Left ventricle myocardium inferior (tissue), 1 donor: ENCODE measurements around the gene EEF1AKMT3. TPM values are rescaled to one million over a fixed set of nuclear protein-coding genes. Genes with fewer than 3 reads are reported as not detected.
A peak's percentile ranks its signal among the peaks of the same experiment; 100 is the strongest.

ENCODE experiments used
- DNase-seq: peaks from one replicate; pipeline ENCODE4 v3.0.0-alpha.2; 2020
- H3K27ac ChIP-seq: fragments of 200-600 bp; replicated peaks from 2 replicates; pipeline ENCODE4 v1.8.0; 2021
- H3K27me3 ChIP-seq: fragments of 200-600 bp; 2 replicates; pipeline ENCODE4 v1.8.0; 2021; ENCODE audit warnings: low read depth
- H3K36me3 ChIP-seq: fragments of 200-600 bp; 2 replicates; pipeline ENCODE4 v1.8.0; 2021
- H3K4me1 ChIP-seq: fragments of 200-600 bp; 2 replicates; pipeline ENCODE4 v1.8.0; 2021
- H3K4me3 ChIP-seq: fragments of 200-600 bp; 2 replicates; pipeline ENCODE4 v1.8.0; 2021; ENCODE audit warnings: mild to moderate bottlenecking, moderate library complexity
- H3K9me3 ChIP-seq: fragments of 200-600 bp; replicated peaks from 2 replicates; pipeline ENCODE4 v1.8.0; 2021
- CTCF ChIP-seq: fragments of 200-600 bp; IDR thresholded peaks from 2 replicates; pipeline ENCODE4 v1.8.0; 2021; ENCODE audit warnings: antibody characterized with exemption, mild to moderate bottlenecking, borderline replicate concordance
- intact Hi-C: fragments of 100-400 bp; cut with micrococcal nuclease; formaldehyde crosslinking; loops from one replicate; pipeline ENCODE4 v1.11.0; 2022
- total RNA-seq: library from RNA; stranded (reverse); fragmentation: NEBNext Ultra II Directional; extraction: Animal tissue kit (Norgen Biotek cat#: 25700); gene quantifications from one replicate; pipeline ENCODE4 v1.2.1, GENCODE V29; 2021
- donor health status: DM: no; HTN: yes; CAD: no; lungs with severe emphysema.

EEF1AKMT3 gene
- total RNA-seq, 1 donor from 2014 or later: 0.99 TPM

GRCh38 chr12:57764662-57765002 is 7.8 kb upstream of the EEF1AKMT3 start:
- H3K4me1 ChIP-seq: peaks cover 30% of the 10 kb centered on the region
- H3K27me3 ChIP-seq: peaks cover 55% of the 10 kb centered on the region
- peak overlapping the region; percentile 62 for H3K4me3 ChIP-seq
- intact Hi-C loops: no loop called here
- DNase-seq: no peak
- no peak for TF ChIP-seq CTCF
- no peaks in the 10 kb centered on the region for H3K9me3 ChIP-seq
- peaks cover 7% of the 10 kb centered on the region for H3K36me3 ChIP-seq
- no peak overlapping the region for H3K27ac ChIP-seq

GRCh38 chr12:57765003-57765697 is 7.3 kb upstream of the EEF1AKMT3 start:
- Histone ChIP-seq H3K36me3 (peaks cover 11% of the 10 kb centered on the region), H3K27me3 (peaks cover 55% of the 10 kb centered on the region), H3K27ac (no peak overlapping the region), H3K9me3 (no peaks in the 10 kb centered on the region), H3K4me3 (peak overlapping the region; percentile 62), H3K4me1 (peaks cover 30% of the 10 kb centered on the region)
- intact Hi-C loops: no loop called here
- DNase-seq: peak; percentile 34
- peak; percentile 37 for TF ChIP-seq CTCF

DNA sequence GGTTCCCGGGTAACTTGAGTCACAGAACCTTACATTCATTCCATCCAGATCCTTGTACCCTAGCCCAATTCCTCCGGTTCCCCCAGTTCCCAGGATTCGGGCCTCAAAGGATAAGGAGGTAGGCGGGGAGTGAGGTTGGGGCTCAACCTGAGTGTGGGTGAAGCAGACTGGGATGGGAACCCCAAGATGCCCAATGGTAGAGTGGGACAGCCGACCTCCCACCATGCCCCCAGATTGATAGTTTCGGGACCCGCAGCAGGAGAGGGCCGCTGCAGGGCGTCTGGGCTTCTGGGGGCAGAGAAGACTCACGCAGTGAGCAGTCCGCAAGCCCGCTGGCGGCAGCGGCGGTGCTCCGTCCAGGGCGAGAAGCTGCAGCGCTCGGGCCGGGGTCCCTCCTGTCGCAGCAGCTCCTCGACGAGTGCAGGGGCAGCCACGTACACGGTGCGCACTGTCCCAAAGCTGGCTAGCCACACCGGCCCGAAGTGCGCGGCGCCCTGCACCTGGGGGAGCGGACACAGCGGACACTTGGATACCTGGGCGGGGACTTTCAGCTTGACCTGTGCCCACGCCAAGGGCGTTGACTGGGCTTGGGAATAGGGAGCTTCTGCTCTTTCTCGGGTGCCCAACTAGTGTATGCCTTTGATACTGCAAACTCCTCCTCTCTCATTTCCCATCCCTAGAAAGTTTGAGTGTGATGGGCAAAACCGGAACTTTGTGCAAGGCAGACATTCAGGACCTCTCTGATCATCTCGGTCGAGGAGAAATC is 6.5 kb upstream of the EEF1AKMT3 start:
- H3K27me3 ChIP-seq: peaks cover 55% of the 10 kb centered on the region

DNA sequence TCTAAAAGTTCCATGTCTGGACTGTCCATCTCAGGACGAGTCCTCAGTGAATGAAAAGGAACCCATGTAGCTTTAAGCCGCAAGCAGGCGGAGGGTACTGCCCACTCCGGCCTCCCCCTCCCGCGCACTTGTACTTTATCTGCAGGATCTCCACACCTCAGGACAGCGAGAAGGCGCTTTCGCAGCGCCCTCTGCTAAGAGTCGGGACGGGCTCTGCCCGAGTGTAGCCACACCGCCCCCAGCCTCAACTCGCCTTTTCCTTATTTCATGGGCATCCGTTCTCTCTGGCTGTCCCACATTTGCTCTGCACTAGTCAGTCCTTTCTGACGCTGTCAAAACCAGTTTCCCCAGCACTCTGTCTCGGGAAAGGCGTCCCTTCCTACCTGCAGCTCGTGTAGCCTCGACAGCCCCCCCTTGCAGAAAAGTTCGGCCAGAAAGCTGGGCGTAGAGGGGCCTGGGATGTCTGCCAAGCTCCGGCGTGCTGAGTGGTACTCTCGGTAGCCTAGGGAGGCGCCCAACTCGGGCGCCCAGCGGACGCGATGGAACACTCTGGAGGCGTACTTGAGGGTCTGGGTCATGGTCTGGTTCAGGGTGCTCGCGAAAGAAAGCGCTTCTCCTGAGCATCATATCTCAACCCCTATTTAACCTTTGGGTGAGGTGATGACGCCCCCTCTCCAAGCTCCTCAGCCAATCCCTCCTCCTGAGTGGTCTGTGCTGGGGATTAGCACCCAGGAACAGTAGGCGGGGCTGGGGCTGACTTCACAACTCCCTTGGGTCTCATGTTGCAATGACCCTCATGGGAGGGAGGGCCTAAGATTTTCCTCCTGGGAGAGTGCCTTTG is 5.7 kb upstream of the EEF1AKMT3 start, which contains the start of gene CYP27B1:
Gene CYP27B1 (minus strand): TSS at position 615 of the 841 bp plus-strand sequence. CDS start 37 bp downstream, at position 578.
- Histone ChIP-seq H3K9me3 (no peaks in the 10 kb centered on the region), H3K4me3 (peak within 1 kb of the TSS; percentile 62), H3K27ac (no peak within 1 kb of the TSS), H3K4me1 (peaks cover 37% of the 10 kb centered on the region), H3K36me3 (peaks cover 18% of the 10 kb centered on the region), H3K27me3 (peaks cover 55% of the 10 kb centered on the region)
- intact Hi-C loops: no loop called here
- DNase-seq: peak; percentile 30
- TF ChIP-seq CTCF: no peak

More for the DNA sequence above, 6.5 kb upstream of the EEF1AKMT3 start:
- DNase-seq: no peak
- peak overlapping the region; percentile 62 for H3K4me3 ChIP-seq
- no peak overlapping the region for H3K27ac ChIP-seq
- intact Hi-C loops: no loop called here
- peaks cover 18% of the 10 kb centered on the region for H3K36me3 ChIP-seq
- H3K4me1 ChIP-seq: peaks cover 30% of the 10 kb centered on the region
- H3K9me3 ChIP-seq: no peaks in the 10 kb centered on the region
- TF ChIP-seq CTCF: no peak

- peaks cover 48% of the 10 kb centered on the region for H3K27me3 ChIP-seq
- H3K4me1 ChIP-seq: peaks cover 41% of the 10 kb centered on the region
These were observed 5.1 kb upstream of the EEF1AKMT3 start for GRCh38 chr12:57767305-57767698.

More at GRCh38 chr12:57767305-57767698, 5.1 kb upstream of the EEF1AKMT3 start:
- H3K36me3 ChIP-seq: peaks cover 18% of the 10 kb centered on the region
- DNase-seq: no peak
- H3K4me3 ChIP-seq: no peak overlapping the region
- TF ChIP-seq CTCF: no peak
- H3K27ac ChIP-seq: no peak overlapping the region
- intact Hi-C loops: no loop called here
- no peaks in the 10 kb centered on the region for H3K9me3 ChIP-seq
